Kidney epithelial cell (primary cell): Measurements from ENCODE around the gene LMO4. TPM values are rescaled to one million over a fixed set of nuclear protein-coding genes. Genes with fewer than 3 reads are reported as not detected.

Experiments
- DNase-seq: peaks from one replicate; pipeline ENCODE4 v3.0.0-alpha.2; 2010; ENCODE audit warnings: low read depth
- H3K27me3 ChIP-seq: 2 replicates; pipeline ENCODE4 v1.6.0; 2011; ENCODE audit warnings: low read length; ENCODE audit not compliant: control insufficient read depth, insufficient read depth
- H3K36me3 ChIP-seq: 2 replicates; pipeline ENCODE4 v1.5.1; 2011; ENCODE audit warnings: low read length; ENCODE audit not compliant: control insufficient read depth, insufficient read depth
- H3K4me3 ChIP-seq: 2 replicates; pipeline ENCODE4 v1.5.1; 2011; ENCODE audit warnings: low read depth, mild to moderate bottlenecking, control low read depth, low read length
- CTCF ChIP-seq: IDR thresholded peaks from 2 replicates; pipeline ENCODE4 v1.5.1; 2011; ENCODE audit warnings: mild to moderate bottlenecking, moderate library complexity, low read length, control low read depth, inconsistent platforms; ENCODE audit not compliant: insufficient read depth, poor library complexity, severe bottlenecking
- total RNA-seq: library from RNA; depleted of rRNA; stranded (reverse); fragments of >200 nt; gene quantifications from 2 replicates; pipeline ENCODE4 v1.2.3, GENCODE V29; 2015

Gene LMO4
- total RNA-seq, 1 donor from 2014 or later, result 38.7 TPM

DNA sequence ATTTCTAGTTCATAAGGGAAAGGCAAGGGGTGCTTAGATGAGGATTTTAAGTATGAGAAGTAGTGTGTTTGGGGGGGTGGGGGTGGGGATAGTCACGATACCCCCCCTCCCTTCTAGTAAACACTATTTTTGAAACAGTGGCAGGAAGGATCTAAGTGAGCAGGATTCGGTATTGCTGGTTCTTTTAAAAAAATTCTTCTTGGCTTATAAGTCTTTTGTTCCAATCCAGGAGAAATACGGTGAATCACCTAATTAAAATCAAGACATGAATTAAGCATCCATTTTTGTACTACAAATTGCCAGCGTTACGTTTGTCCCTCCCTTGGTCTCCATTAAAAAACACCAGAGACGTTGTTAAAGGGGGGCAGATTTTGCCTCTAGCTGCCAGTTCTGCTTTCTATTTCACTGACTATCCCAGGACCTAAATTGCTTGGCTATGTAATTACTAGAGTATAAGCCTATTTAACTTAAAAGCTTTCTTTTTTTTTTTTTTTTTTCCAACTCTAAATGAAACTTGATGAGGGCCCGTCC lies 911 bp downstream of the LMO4 start:
- DNase-seq, result no peak
- no peaks in the 10 kb centered on the region for H3K27me3 ChIP-seq
- no peak for TF ChIP-seq CTCF

GRCh38 chr1:87330057-87330884 lies 1.6 kb downstream of the LMO4 start:
- no peak for DNase-seq
- TF ChIP-seq CTCF, result no peak
- no peaks in the 10 kb centered on the region for H3K36me3 ChIP-seq
- H3K27me3 ChIP-seq, result no peaks in the 10 kb centered on the region
- peak overlapping the region; percentile 88 for H3K4me3 ChIP-seq

More for the DNA sequence above, 911 bp downstream of the LMO4 start:
- no peaks in the 10 kb centered on the region for H3K36me3 ChIP-seq
- H3K4me3 ChIP-seq, result peak overlapping the region; percentile 88

GRCh38 chr1:87330885-87331364 lies 2.2 kb downstream of the LMO4 start:
- H3K36me3 ChIP-seq, result no peaks in the 10 kb centered on the region
- DNase-seq, result no peak
- H3K27me3 ChIP-seq, result no peaks in the 10 kb centered on the region
- peak overlapping the region; percentile 88 for H3K4me3 ChIP-seq
- no peak for TF ChIP-seq CTCF

GRCh38 chr1:87331365-87332241 lies 2.9 kb downstream of the LMO4 start:
- no peak for DNase-seq
- Histone ChIP-seq H3K4me3 (peak overlapping the region; percentile 88), H3K36me3 (no peaks in the 10 kb centered on the region), H3K27me3 (no peaks in the 10 kb centered on the region)
- TF ChIP-seq CTCF, result peak; percentile 33

- no peaks in the 10 kb centered on the region for H3K36me3 ChIP-seq
- no peaks in the 10 kb centered on the region for H3K27me3 ChIP-seq
- H3K4me3 ChIP-seq, result peak overlapping the region; percentile 63
- no peak for DNase-seq
- no peak for TF ChIP-seq CTCF
Observed at GRCh38 chr1:87333692-87334347, 5.1 kb downstream of the LMO4 start.
